Measurements from ENCODE around the gene CKAP2.
"Not testable (repeated sequence)": the region's sequence is repeated elsewhere in the genome, so short reads cannot be mapped to it uniquely, and the experiment has no call there.

CKAP2 gene

GRCh38 chr13:52461265-52461664, 6.0 kb downstream of the CKAP2 start:
- ChIA-PET CTCF (no interaction called here), POLR2A (no interaction called here)
- no peak for DNase-seq (ENCODE audit: extremely low spot score)
- no peak for TF ChIP-seq HDGF (IDR thresholded peaks at IDR 0.05; ENCODE audit: borderline replicate concordance)
- no peak for TF ChIP-seq FOXM1 (IDR thresholded peaks at IDR 0.05; ENCODE audit: borderline replicate concordance)
- no peak for TF ChIP-seq NFRKB (IDR thresholded peaks at IDR 0.05)
- no peak for TF ChIP-seq ELF4 (IDR thresholded peaks at IDR 0.05)
- TF ChIP-seq CTBP1 (IDR thresholded peaks at IDR 0.05; ENCODE audit: borderline replicate concordance), result no peak
- TF ChIP-seq FOXK2 (IDR thresholded peaks at IDR 0.05), result no peak
- no peak for TF ChIP-seq ZNF384 (IDR thresholded peaks at IDR 0.05)
- no peak for TF ChIP-seq SUZ12 (IDR thresholded peaks at IDR 0.05)
- no peak for TF ChIP-seq L3MBTL2 (conservative IDR thresholded peaks at IDR 0.05)
- TF ChIP-seq SP1 (IDR thresholded peaks at IDR 0.05), result no peak
- TF ChIP-seq ARNT (IDR thresholded peaks at IDR 0.05), result no peak
- TF ChIP-seq BHLHE40 (IDR thresholded peaks at IDR 0.05; ENCODE audit: borderline replicate concordance), result no peak
- no peak for TF ChIP-seq LEF1 (IDR thresholded peaks at IDR 0.05; ENCODE audit: borderline replicate concordance)
- TF ChIP-seq PKNOX1 (IDR thresholded peaks at IDR 0.05), result no peak
- TF ChIP-seq TARDBP (IDR thresholded peaks at IDR 0.05), result no peak
- no peak for TF ChIP-seq FOXA1 (IDR thresholded peaks at IDR 0.05)

- ChIA-PET POLR2A (interaction anchor here (1.1 kb wide), 1 partner anchor 13 kb away, joined by 3 read pairs; the partner anchor contains the start of gene VPS36), CTCF (no interaction called here)
- no peak for DNase-seq (ENCODE audit: extremely low spot score)
- TF ChIP-seq FOXM1 (IDR thresholded peaks at IDR 0.05; ENCODE audit: borderline replicate concordance), result no peak
- no peak for TF ChIP-seq L3MBTL2 (conservative IDR thresholded peaks at IDR 0.05)
- TF ChIP-seq PKNOX1 (IDR thresholded peaks at IDR 0.05), result no peak
- no peak for TF ChIP-seq SUZ12 (IDR thresholded peaks at IDR 0.05)
- no peak for TF ChIP-seq TARDBP (IDR thresholded peaks at IDR 0.05)
- TF ChIP-seq BHLHE40 (IDR thresholded peaks at IDR 0.05; ENCODE audit: borderline replicate concordance), result no peak
- no peak for TF ChIP-seq SP1 (IDR thresholded peaks at IDR 0.05)
- TF ChIP-seq CTBP1 (IDR thresholded peaks at IDR 0.05; ENCODE audit: borderline replicate concordance), result no peak
- TF ChIP-seq LEF1 (IDR thresholded peaks at IDR 0.05; ENCODE audit: borderline replicate concordance), result no peak
- TF ChIP-seq FOXA1 (IDR thresholded peaks at IDR 0.05), result no peak
These were observed 8.2 kb downstream of the CKAP2 start for GRCh38 chr13:52463526-52463925.

GRCh38 chr13:52468487-52468886, 13.2 kb downstream of the CKAP2 start:
- DNase-seq (ENCODE audit: extremely low spot score); POLR2A ChIA-PET; CTCF ChIA-PET: not testable (repeated sequence)

GRCh38 chr13:52480677-52481428, 25.6 kb downstream of the CKAP2 start:
- POLR2A ChIA-PET; DNase-seq (ENCODE audit: extremely low spot score); CTCF ChIA-PET: not testable (repeated sequence)

- CTCF ChIA-PET, result not testable (repeated sequence)
These were observed 31.8 kb downstream of the CKAP2 start for GRCh38 chr13:52487078-52487477.

GRCh38 chr13:52488763-52489162, 33.5 kb downstream of the CKAP2 start:
- DNase-seq (ENCODE audit: extremely low spot score); POLR2A ChIA-PET; CTCF ChIA-PET: not testable (repeated sequence)

More at GRCh38 chr13:52487078-52487477, 31.8 kb downstream of the CKAP2 start:
- DNase-seq (ENCODE audit: extremely low spot score); POLR2A ChIA-PET: not testable (repeated sequence)

- DNase-seq (ENCODE audit: extremely low spot score); CTCF ChIA-PET: not testable (repeated sequence)
These were observed 35.7 kb downstream of the CKAP2 start for GRCh38 chr13:52491015-52491414.

GRCh38 chr13:52494241-52494640, 39.0 kb downstream of the CKAP2 start:
- POLR2A ChIA-PET; DNase-seq (ENCODE audit: extremely low spot score); CTCF ChIA-PET: not testable (repeated sequence)

More at GRCh38 chr13:52491015-52491414, 35.7 kb downstream of the CKAP2 start:
- POLR2A ChIA-PET, result not testable (repeated sequence)

- CTCF ChIA-PET; DNase-seq (ENCODE audit: extremely low spot score); POLR2A ChIA-PET: not testable (repeated sequence)
These were observed 42.7 kb downstream of the CKAP2 start for GRCh38 chr13:52497979-52498378.

GRCh38 chr13:52502277-52502676, 47.0 kb downstream of the CKAP2 start:
- CTCF ChIA-PET, result interaction anchor here (0.6 kb wide), 1 partner anchor 331 kb away, joined by 3 read pairs; no protein-coding TSS in a partner anchor
- POLR2A ChIA-PET; DNase-seq (ENCODE audit: extremely low spot score): not testable (repeated sequence)

GRCh38 chr13:52505843-52506242, 50.6 kb downstream of the CKAP2 start:
- CTCF ChIA-PET; POLR2A ChIA-PET; DNase-seq (ENCODE audit: extremely low spot score): not testable (repeated sequence)

- POLR2A ChIA-PET; CTCF ChIA-PET; DNase-seq (ENCODE audit: extremely low spot score): not testable (repeated sequence)
These were observed 54.3 kb downstream of the CKAP2 start for GRCh38 chr13:52509532-52509931.

GRCh38 chr13:52510221-52510797, 55.0 kb downstream of the CKAP2 start:
- DNase-seq (ENCODE audit: extremely low spot score); CTCF ChIA-PET; POLR2A ChIA-PET: not testable (repeated sequence)

GRCh38 chr13:52511598-52511997, 56.3 kb downstream of the CKAP2 start:
- DNase-seq (ENCODE audit: extremely low spot score); POLR2A ChIA-PET; CTCF ChIA-PET: not testable (repeated sequence)
